Forelimb muscle (tissue), 1 donor: Measurements from ENCODE around the gene SMOC2. TPM values are rescaled to one million over a fixed set of nuclear protein-coding genes. Genes with fewer than 3 reads are reported as not detected.
"Not testable (repeated sequence)": the region's sequence is repeated elsewhere in the genome, so short reads cannot be mapped to it uniquely, and the experiment has no call there.

ENCODE experiments used
- DNase-seq: peaks from one replicate; pipeline ENCODE4 v3.0.0-alpha.2; 2013; ENCODE audit warnings: low read depth
- polyA plus RNA-seq: library from polyadenylated mRNA; unstranded; fragments of 120-200 nt; gene quantifications from one replicate; pipeline ENCODE4 v1.2.1, GENCODE V29; 2013; ENCODE audit not compliant: insufficient read length

The SMOC2 gene
- polyA plus RNA-seq, 1 donor: 74.8 TPM

DNA sequence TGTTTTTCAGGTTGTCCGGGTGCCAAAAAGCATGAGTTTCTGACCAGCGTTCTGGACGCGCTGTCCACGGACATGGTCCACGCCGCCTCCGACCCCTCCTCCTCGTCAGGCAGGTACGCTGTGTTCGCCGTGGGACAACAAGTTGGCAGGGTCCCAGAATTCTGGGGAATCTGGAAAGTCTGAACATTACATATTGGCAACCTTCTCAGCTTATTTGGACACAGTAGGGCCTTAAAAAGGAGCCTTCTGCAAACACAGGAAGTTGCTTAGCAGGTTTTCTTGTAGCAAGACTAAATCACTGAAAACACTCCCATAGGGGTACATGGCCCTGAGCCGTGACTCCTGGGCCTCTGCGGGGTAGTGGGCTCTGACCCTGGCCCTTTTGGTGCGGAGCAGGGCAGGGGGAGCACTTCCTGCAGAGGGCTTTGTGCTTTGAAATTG lies 209.7 kb downstream of the SMOC2 start:
- no peak for DNase-seq

DNA sequence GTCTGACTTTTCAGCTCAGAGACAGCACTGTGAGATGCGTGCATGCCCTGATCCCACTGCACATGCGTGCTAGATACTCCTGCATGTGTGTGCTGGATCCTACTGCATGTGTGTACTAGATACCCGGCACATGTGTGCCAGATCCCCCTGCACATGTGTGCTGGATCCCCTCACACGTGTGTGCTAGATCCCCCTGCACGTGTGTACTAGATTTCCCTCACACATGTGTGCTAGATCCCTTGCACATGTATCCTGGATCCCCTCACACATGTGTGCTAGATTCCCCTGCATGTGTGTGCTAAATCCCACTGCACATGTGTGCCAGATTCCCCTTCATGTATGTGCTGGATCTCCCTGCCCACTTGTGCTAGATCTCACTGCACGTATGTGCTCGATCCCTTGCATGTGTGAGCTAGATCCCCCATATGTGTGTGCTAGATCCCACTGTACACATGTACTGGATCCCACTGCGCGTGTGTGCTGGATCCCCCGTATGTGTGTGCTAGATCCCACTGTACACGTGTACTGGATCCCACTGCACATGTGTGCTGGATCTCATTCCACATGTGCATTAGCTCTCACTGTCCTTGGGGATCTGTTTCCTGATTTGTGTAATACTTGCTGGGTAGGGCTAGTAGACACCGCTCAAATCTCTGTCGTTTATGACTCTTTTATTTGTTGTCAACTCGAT lies 214.6 kb downstream of the SMOC2 start:
- DNase-seq: no peak

DNA sequence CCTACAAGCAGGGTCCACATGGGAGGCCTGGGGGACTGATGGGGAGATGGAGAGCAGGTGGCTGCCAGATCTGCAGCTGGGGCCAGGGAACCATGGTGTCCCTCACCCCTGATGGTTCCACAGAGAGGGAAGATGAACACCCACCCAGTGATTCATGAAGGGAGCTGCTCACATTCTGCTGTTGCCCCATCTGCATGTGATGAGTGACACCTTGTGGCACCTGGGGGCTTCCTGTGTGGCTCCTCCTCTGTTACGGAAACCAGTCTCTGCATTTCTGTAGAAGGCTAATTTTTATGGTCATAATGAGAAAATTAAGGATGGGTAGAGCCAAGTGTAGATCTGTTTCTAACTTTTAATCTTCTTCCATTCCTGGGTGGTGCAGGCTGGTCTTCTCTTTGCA lies 217.1 kb downstream of the SMOC2 start:
- DNase-seq: no peak

DNA sequence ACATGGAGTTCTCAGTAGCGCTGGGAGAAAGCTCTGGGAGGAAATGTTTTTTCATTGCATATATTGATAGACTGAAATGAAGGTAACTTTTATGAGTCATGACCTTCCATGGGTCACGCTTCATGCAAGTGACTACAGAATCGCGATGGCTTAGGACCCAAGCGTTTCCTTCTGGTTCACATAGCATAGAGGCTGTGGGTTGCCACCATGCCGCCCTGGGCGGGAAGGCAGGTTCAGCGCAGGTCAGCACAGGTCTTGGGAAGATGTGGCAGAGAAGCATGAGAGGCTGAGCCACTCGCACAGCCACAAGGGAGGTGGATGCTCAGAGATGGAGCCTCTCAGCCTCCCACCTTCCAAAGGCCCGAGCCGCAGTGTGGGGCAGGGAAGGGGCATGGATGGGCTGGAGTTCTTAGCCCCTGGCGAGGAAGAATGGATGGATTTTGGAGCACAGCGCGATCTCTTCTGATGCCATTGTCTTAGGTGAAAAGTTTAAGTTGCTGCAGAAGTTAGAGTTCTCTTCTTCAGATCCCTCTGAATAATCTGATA lies 219.5 kb downstream of the SMOC2 start:
- DNase-seq: no peak

DNA sequence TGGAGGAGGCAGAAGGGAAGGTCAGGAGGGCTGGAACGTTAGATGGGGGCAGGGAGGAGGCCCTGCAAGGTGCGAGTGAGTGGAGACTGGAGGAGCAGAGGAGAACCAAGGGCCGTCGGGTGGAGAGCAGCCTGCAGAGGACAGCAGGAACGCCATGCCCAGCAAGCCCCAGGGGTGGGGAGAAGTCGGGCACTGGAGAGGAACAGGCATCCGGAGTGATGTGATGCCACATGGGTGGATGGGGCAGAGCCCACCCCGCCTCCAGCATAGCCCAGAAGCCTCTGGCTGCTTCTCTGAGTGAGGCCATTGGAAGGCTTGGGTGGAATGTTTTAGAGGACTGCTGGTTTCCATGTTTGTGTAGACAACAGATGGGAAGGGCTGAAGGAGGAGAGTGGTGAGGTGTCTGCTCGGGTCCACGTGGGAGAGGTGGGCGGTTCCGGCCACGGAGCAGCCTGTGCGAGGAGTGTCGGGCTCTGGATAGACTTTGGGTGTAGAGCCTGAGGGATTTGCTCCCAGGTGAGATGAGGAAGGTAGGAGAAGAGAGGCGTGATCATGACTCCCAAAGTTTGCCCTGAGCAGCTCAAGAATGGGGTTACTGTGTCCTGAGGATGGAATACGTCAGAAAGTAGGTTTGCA lies 221.4 kb downstream of the SMOC2 start:
- no peak for DNase-seq

DNA sequence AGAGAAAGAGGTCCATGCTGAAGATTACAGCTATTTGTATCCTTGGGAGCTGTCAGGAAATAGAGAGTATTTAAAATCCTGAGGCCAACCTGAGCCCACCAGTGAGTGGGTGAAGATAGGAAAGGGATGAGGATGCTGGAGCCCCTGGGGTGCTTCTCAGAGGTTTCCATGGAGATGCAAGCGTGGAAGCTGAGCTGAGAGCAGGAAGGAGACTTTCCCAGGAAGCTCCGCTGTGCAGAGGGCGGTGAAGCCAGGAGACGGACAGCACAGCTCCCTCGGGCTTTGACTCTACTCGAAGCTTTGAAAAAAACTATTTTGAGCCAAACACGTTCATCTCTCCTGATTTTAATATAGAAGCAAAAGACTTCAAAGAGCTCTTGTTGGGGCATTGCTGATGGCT lies 222.1 kb downstream of the SMOC2 start:
- no peak for DNase-seq

DNA sequence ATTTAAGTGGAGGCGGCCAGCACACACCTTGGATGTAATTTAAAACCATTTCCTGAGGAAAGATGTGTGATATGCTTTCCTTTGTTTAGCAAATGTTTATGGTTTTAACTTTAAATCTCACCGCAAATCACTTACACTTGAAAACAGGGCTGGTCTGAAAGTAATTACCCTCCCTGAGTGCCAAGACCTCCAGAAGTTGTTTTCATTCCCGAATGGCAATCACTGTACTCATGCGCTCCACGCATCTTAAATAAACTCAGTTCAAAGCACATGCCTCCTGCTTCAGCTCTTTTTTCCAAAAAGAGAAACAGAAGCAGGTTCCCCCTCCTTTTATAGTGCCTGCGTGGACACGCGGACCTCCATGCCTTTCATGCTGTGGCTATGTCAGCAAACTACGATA lies 224.0 kb downstream of the SMOC2 start:
- DNase-seq: no peak

DNA sequence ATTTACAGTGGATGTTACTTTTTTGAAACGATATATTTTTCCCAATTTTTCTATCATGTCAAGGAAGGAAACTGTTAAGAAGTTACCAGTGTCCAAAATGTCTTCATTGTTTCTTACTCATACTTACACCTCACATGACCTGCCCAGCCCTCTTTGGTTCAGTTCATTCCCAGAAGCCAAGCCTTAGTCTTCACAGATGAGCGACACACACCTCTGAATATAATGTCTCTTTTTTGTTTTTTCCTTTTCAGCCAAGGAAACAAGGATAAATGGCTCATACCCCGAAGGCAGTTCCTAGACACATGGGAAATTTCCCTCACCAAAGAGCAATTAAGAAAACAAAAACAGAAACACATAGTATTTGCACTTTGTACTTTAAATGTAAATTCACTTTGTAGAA lies 225.2 kb downstream of the SMOC2 start:
- DNase-seq: no peak

DNA sequence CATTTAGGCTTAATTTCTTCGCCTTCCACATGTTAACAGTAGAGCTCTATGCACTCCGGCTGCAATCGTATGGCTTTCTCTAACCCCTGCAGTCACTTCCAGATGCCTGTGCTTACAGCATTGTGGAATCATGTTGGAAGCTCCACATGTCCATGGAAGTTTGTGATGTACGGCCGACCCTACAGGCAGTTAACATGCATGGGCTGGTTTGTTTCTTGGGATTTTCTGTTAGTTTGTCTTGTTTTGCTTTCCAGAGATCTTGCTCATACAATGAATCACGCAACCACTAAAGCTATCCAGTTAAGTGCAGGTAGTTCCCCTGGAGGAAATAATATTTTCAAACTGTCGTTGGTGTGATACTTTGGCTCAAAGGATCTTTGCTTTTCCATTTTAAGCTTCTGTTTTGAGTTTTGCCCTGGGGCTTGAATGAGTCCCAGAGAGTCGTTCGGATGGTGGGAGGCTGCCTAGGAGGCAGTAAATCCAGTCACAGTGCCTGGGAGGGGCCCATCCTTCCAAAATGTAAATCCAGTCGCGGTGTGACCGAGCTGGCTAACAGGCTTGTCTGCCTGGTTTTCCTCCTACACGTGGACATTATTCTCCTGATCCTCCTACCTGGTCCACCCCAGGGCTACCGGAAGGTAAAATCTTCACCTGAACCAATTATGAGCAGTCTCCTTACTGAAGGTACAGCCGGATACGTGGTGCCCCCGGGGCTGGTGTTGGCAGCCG lies 225.9 kb downstream of the SMOC2 start:
- DNase-seq: no peak

DNA sequence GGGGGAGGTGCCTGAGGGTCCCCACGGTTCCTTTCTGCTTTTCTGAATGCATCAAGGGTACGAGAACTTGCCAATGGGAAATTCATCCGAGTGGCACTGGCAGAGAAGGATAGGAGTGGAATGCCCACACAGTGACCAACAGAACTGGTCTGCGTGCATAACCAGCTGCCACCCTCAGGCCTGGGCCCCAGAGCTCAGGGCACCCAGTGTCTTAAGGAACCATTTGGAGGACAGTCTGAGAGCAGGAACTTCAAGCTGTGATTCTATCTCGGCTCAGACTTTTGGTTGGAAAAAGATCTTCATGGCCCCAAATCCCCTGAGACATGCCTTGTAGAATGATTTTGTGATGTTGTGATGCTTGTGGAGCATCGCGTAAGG lies 226.4 kb downstream of the SMOC2 start:
- no peak for DNase-seq

DNA sequence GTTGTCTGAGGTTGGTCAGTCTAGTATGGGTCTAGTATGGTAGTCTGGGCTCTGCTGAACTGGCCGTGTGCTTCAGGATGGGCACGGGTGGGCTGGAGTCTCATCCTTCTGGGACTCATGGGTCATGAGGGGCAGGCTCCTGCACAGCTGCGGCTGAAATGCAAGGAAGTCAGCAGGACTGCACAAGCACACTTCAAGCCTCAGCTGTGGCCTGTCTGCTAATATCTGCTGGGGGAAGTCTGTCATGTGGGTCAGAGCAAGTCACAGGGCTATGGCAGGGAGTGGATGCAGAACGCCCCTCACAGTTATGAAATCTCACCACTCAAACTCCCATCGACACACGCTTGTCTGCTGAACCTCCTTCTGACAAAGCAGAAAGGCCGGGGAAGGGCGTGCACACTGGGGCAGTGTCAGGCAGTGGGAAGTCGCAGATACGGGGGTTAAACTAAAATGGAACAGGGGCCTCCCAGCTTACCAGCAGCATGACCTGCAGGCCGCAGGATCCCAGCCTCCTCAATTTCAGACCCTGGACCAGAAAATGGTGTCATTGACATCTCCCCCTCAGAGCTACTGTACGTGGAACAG lies 229.5 kb downstream of the SMOC2 start:
- no peak for DNase-seq

DNA sequence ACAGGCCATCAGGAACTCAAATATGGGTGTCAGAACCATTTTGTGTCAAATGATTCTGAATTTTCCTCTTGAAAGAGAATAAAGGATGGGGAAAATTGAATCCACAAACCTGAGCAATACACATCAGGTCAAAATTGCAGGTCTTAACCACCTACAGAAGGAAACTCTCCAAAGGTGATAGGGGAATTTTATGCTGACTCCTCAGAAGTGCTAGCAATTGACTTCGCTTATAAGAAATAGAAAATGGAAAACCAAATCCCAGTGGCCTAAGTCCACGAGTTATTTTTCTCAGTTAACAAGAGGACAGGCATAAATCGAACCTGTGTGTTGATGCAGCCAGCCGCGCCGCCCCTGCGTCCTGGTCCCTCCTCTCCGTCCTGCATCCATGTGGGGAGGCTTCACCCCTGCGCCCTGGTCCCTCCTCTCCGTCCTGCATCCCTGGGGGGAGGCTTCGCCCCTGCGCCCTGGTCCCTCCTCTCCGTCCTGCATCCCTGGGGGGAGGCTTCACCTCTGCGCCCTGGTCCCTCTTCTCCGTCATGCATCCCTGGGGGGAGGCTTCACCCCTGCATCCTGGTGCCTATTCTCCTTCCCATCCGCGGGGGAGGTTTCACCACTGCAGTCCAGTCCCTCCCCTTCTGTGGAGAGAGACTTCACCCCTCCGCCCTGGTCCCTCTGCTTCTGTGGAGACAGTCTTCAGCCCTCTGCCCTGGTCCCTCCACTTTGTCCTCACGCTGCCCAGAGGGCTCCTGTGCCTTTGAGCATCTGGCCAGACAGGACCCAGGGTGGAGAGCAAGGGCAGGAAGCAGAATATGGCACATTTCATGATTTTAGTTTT lies 230.3 kb downstream of the SMOC2 start:
- DNase-seq: no peak

DNA sequence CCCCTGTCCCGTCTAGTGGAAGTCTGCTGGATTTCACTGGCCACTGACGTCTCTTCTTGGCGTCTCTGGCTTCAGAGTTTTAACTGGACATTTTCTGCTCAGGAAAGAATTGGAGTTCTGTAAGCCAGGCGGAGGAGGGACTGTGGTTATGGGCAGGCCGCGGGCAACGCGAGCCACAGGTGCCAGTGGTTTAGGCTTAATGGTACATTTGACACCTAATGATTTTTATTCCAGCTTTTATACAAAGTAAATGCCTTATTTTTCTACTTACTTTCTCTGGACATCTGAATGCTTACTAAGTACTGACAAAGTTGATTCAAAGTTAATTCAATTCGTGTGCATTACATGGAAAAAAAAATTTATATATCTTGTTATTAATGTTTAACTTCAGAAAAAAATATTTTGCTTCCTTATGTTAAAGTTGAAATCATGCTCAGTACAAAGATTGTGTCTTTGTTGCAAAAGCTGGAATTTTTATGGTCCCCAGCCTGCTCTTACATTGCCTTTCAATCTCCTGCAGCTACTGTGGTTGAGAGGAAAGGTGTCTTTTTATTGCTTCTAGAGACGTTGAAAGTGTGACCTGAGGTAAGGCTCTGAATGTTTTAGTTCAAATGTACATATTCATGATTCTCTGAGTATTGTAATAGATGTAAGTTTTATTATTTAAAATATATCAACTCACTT lies 231.0 kb downstream of the SMOC2 start:
- DNase-seq: no peak

DNA sequence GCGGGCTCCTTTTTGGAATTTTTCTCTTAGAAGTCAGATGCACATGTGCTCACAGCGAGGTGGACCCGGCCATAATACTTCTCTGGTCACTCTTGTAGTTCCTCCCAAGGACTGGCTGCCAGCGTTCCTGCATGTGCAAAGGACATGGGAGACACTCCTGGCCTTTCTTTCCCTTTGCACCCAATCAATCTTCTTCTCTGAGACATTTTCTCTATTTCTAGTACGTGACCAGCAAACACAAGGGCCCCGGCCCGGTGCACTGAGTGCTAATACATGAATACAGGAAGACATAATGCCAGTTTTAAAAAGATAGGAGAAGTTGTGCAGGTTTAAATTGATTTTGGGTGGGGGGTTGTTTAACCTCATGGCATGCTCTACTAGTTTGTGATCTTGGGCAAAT lies 233.6 kb downstream of the SMOC2 start:
- DNase-seq: no peak

DNA sequence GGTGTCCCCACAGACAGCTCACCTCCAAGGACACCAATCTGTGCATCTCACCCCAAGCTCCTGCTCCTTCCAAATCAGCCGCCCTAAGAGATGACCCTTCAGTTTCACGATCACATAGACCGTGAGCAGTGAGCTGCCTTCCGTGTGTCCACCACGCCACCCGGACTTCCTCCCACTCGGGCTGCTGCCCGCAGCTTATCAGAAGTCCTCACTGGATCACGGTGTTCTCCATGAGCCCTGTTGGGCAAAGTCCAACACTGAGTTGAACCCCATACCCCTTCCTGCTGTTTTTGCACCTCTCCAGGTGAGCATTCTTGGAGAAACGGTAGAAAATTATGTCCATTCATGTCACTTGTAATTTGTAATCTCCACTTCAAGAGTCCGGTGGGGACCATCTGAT lies 234.4 kb downstream of the SMOC2 start:
- DNase-seq: no peak

DNA sequence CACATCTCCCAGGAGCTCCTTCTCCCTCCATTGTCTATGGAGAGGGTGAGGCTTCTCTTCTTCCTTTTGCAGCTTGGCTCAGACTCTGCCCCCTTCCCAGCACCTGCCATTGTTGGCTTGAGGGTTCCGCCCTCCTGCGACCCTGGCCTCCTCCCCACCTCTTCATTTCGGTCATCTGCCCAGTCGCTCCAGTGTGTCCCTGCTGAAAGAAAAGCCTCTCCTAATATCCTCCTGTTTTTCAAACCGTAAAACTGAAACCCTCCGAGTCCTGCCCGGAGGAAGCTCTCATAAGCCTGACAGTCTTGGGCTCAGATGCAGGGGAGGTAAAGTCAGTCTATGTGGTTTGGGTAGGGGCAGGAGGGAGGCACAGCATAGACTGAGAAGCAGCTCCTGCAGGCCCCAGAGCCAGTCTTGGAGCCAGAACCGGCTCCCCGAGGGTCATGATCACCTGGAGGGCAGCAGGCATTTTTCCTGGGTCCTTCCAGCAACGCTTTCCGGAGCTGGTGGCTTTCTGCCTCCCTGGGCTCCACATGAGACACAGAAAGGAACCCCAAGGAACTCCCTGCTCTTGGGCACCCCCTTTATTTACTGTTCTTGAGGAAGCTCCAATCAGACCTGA lies 235.1 kb downstream of the SMOC2 start:
- no peak for DNase-seq

DNA sequence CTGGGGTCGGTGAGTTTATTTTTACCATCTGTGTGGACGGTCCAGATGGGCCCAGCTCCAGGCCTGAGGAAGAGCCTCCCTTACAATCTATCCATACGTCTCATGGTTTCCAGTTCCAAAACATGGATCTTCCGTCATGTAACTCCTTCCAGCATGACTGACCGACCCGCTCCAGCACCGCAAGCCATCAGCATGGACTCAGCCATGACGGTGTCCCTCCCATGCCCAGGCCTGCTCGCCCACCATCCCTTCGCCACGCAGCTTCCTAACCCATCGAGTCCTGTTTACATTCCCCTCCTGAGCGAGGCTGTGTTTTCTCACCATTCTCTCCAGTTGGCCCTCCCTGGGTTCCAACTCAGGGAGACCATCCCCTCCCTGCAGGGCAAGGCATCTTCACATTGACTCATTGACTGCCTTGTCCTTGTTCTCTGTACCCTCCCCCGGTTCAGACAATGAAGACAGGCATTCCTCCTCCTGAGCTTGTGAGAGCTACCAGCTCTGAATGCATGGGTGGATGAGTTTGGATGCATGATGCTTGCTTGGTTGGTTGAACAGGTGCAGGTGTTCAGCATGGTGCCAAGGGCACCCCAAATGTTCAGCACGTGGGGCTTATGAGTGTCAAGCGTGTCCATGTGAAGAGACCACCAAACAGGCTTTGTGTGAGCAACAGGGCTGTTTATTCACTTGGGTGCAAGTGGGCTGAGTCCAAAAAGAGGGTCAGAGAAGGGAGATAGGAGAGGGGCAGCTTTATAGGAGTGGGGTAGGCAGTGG lies 235.8 kb downstream of the SMOC2 start:
- no peak for DNase-seq

DNA sequence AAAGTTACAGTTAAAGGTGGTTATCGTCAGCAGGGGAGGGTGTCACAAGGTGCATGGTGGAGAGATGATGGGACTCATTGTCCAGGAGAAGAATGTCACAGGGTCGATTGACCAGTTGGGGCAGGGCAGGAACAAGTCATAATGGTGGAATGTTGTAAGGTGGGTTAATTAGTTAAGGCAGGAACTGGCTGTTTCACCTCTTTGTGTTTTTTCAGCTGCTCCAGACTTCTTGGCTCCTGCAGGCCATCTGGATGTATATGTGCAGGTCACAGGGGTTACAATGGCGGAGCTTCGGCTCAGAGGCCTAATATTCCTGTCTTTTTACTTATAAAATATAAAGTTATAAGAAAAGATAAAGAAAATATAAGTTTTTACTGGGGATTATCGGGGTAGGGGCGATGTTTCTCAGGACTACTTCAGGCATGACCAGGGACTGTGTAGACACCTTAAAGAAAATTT lies 236.4 kb downstream of the SMOC2 start:
- DNase-seq: not testable (repeated sequence)

DNA sequence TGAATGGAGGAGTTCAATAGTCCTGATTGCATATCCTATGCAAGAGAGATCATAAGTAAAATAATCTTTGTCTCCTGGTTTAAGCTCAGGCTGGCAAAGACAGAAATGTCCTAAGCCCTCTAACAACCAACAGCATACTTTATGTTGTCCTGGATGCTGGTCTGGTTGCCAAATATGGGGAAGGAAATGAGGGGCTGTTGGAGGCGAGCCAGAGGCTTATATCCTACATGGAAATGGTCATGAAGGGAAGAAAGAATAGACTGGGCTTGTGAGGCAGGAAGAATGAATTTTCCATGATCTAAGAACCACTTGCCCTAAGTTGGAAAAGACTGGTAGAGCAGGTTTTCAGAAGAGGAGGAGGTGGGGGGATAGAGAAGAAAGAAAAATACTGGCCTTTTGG lies 237.1 kb downstream of the SMOC2 start:
- no peak for DNase-seq

DNA sequence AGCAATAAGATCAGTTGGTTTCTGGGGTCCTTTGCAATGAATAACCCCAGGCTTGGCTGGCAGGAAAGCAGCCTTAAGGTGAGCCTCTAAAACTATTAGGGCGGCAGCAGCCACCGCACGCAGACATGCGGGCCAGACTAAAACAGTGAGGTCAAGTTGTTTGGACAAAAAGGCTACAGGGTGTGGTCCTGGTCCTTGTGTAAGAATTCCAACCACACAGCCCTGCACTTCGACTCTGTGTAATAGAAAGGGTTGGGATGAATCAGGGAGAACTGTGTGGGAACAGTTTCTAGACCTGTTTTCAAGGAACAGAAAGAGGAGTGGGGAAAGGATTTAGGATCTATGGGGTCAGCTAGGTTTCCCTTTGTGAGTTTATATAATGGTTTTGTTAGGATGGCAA lies 237.6 kb downstream of the SMOC2 start:
- no peak for DNase-seq
